Common myeloid progenitor, CD34-positive (primary cell): Measurements from ENCODE around the gene SCAP.

Experiments used
- CTCF ChIA-PET: fragments of 350-600 bp; sonication (Branson Sonifier 250); formaldehyde crosslinking; loops from one replicate; lab custom pipeline; 2021; ENCODE audit warnings: antibody characterized with exemption; lab: Charles Lee
- POLR2A ChIA-PET: fragments of 350-600 bp; sonication (Branson Sonifier 250); formaldehyde crosslinking; loops from one replicate; lab custom pipeline; 2021; ENCODE audit warnings: antibody characterized with exemption; lab: Charles Lee
- DNase-seq, 3 donors: peaks; one replicate each; pipeline versions ENCODE4 v3.0.0 to v3.0.0-alpha.2; 2013
- H3K27ac ChIP-seq, 2 experiments: 1 replicate in 1 of 2; 2 replicates in 1 of 2; pipeline ENCODE4 v1.7.0; 2013; ENCODE audit warnings: inconsistent platforms in 2 of 2, low read length in 2 of 2, mild to moderate bottlenecking in 2 of 2, low read depth in 1 of 2, moderate library complexity in 1 of 2; ENCODE audit not compliant: severe bottlenecking in 2 of 2, insufficient read depth in 1 of 2, poor library complexity in 1 of 2
- H3K27me3 ChIP-seq, 5 experiments: replicated peaks in 2 of 5; 1 replicate in 3 of 5; 2 replicates in 2 of 5; pipeline versions ENCODE4 v1.6.1 to v1.7.0; 2013; ENCODE audit warnings: low read length in 4 of 5, mild to moderate bottlenecking in 2 of 5, moderate library complexity in 2 of 5, inconsistent platforms in 1 of 5; ENCODE audit not compliant: insufficient read depth in 5 of 5, control insufficient read depth in 4 of 5
- H3K36me3 ChIP-seq, 4 experiments: 1 replicate in 2 of 4; 2 replicates in 2 of 4; pipeline versions ENCODE4 v1.6.1 to v1.7.0; 2013; ENCODE audit warnings: low read length in 3 of 4, control low read depth in 1 of 4, mild to moderate bottlenecking in 1 of 4; ENCODE audit not compliant: control insufficient read depth in 4 of 4, insufficient read depth in 4 of 4
- H3K4me1 ChIP-seq, 4 experiments: 1 replicate in 3 of 4; 2 replicates in 1 of 4; pipeline versions ENCODE4 v1.6.1 to v1.7.1; 2013; ENCODE audit warnings: low read length in 3 of 4, mild to moderate bottlenecking in 3 of 4, control low read depth in 1 of 4, inconsistent platforms in 1 of 4, moderate library complexity in 1 of 4; ENCODE audit not compliant: control insufficient read depth in 4 of 4, insufficient read depth in 4 of 4; ENCODE audit errors: control extremely low read depth in 1 of 4
- H3K4me3 ChIP-seq, 7 experiments: 1 replicate in 4 of 7; 2 replicates in 3 of 7; pipeline versions ENCODE4 v1.5.1 to v1.7.0; 2013; ENCODE audit warnings: mild to moderate bottlenecking in 7 of 7, low read length in 6 of 7, moderate library complexity in 6 of 7, inconsistent platforms in 2 of 7, low read depth in 2 of 7, control low read depth in 1 of 7; ENCODE audit not compliant: insufficient read depth in 4 of 7, control insufficient read depth in 1 of 7; ENCODE audit errors: extremely low read depth in 1 of 7
- H3K9me3 ChIP-seq, 5 experiments: 1 replicate in 4 of 5; 2 replicates in 1 of 5; pipeline versions ENCODE4 v1.6.1 to v1.7.1; 2013; ENCODE audit warnings: low read length in 4 of 5, mild to moderate bottlenecking in 2 of 5, inconsistent platforms in 1 of 5, low read depth in 1 of 5, moderate library complexity in 1 of 5; ENCODE audit not compliant: control insufficient read depth in 4 of 5, insufficient read depth in 2 of 5; ENCODE audit errors: control extremely low read depth in 1 of 5
- WGBS: methylation state at CpG from one replicate; pipeline ENCODE4 v1.1.5; 2013; ENCODE audit not compliant: insufficient coverage; 5-methylcytosine and 5-hydroxymethylcytosine counted together

The SCAP gene

GRCh38 chr3:47412453-47412756 lies 63.3 kb downstream of the SCAP start:
- Histone ChIP-seq H3K9me3 (no peaks in the 10 kb centered on the region), H3K27ac (no peak overlapping the region), H3K36me3 (peaks cover 6 to 93% (median 72%) of the 10 kb centered on the region in 4 experiments), H3K27me3 (no peaks in the 10 kb centered on the region), H3K4me1 (no peaks in the 10 kb centered on the region), H3K4me3 (no peak overlapping the region)
- WGBS, result 98% methylated on average over 5 of the region's 5 CpGs
- POLR2A ChIA-PET, result no interaction called here
- CTCF ChIA-PET, result interaction anchor here (2.4 to 2.9 kb wide), 2 partner anchors 9 to 10 kb away, joined by 9 to 11 read pairs; no protein-coding TSS in a partner anchor
- DNase-seq, result no peak

GRCh38 chr3:47411696-47412452 lies 63.9 kb downstream of the SCAP start:
- H3K4me3 ChIP-seq, result no peak overlapping the region
- peaks cover 6 to 93% (median 73%) of the 10 kb centered on the region in 4 experiments for H3K36me3 ChIP-seq
- no peaks in the 10 kb centered on the region for H3K9me3 ChIP-seq
- 90% methylated on average over 21 of the region's 24 CpGs for WGBS
- no peaks in the 10 kb centered on the region for H3K27me3 ChIP-seq
- CTCF ChIA-PET, result interaction anchor here (2.4 to 2.9 kb wide), 2 partner anchors 10 kb away, joined by 9 to 11 read pairs; no protein-coding TSS in a partner anchor
- POLR2A ChIA-PET, result no interaction called here
- H3K27ac ChIP-seq, result no peak overlapping the region
- no peak for DNase-seq
- peaks cover 0 to 2% (median 0%) of the 10 kb centered on the region in 4 experiments for H3K4me1 ChIP-seq

- no peak overlapping the region for H3K4me3 ChIP-seq
- WGBS, result 95% methylated on average over 19 of the region's 30 CpGs
- H3K27ac ChIP-seq, result no peak overlapping the region
- no peak for DNase-seq
- no peaks in the 10 kb centered on the region for H3K27me3 ChIP-seq
- H3K9me3 ChIP-seq, result no peaks in the 10 kb centered on the region
- H3K36me3 ChIP-seq, result peaks cover 6 to 95% (median 76%) of the 10 kb centered on the region in 4 experiments
- POLR2A ChIA-PET, result no interaction called here
- H3K4me1 ChIP-seq, result peaks cover 0 to 7% (median 0%) of the 10 kb centered on the region in 4 experiments
- CTCF ChIA-PET, result interaction anchor here (2.9 kb wide), 1 partner anchor 9 kb away, joined by 11 read pairs; no protein-coding TSS in a partner anchor
These were observed 64.7 kb downstream of the SCAP start for GRCh38 chr3:47410801-47411646.

GRCh38 chr3:47410417-47410720 lies 65.4 kb downstream of the SCAP start:
- Histone ChIP-seq H3K27me3 (no peaks in the 10 kb centered on the region), H3K4me1 (peaks cover 0 to 7% (median 0%) of the 10 kb centered on the region in 4 experiments), H3K4me3 (no peak overlapping the region), H3K27ac (no peak overlapping the region), H3K9me3 (no peaks in the 10 kb centered on the region), H3K36me3 (peaks cover 6 to 94% (median 75%) of the 10 kb centered on the region in 4 experiments)
- no peak for DNase-seq
- WGBS, result 58% methylated on average over 4 of the region's 10 CpGs
- ChIA-PET POLR2A (interaction anchor here (0.9 kb wide), 1 partner anchor 19 kb away, joined by 3 read pairs; no protein-coding TSS in a partner anchor), CTCF (interaction anchor here (0.9 kb wide), 1 partner anchor 11 kb away, joined by 3 read pairs; no protein-coding TSS in a partner anchor)

GRCh38 chr3:47409688-47410416 lies 65.9 kb downstream of the SCAP start:
- H3K4me1 ChIP-seq, result peaks cover 0 to 7% (median 0%) of the 10 kb centered on the region in 4 experiments
- no peaks in the 10 kb centered on the region for H3K9me3 ChIP-seq
- H3K4me3 ChIP-seq, result no peak overlapping the region
- no peaks in the 10 kb centered on the region for H3K27me3 ChIP-seq
- ChIA-PET CTCF (interaction anchor here (0.9 to 1.6 kb wide), 2 partner anchors 12 to 66 kb away, joined by 3 read pairs; partner anchors contain the start of gene SCAP), POLR2A (interaction anchor here (0.9 kb wide), 1 partner anchor 19 kb away, joined by 3 read pairs; no protein-coding TSS in a partner anchor)
- WGBS, result 94% methylated on average over 23 of the region's 26 CpGs
- peaks cover 6 to 93% (median 74%) of the 10 kb centered on the region in 4 experiments for H3K36me3 ChIP-seq
- no peak for DNase-seq
- H3K27ac ChIP-seq, result no peak overlapping the region

- POLR2A ChIA-PET, result no interaction called here
- no peak overlapping the region for H3K4me3 ChIP-seq
- peaks cover 0 to 7% (median 0%) of the 10 kb centered on the region in 4 experiments for H3K4me1 ChIP-seq
- 94% methylated on average over 15 of the region's 15 CpGs for WGBS
- peaks cover 6 to 93% (median 71%) of the 10 kb centered on the region in 4 experiments for H3K36me3 ChIP-seq
- H3K9me3 ChIP-seq, result no peaks in the 10 kb centered on the region
- CTCF ChIA-PET, result interaction anchor here (1.6 kb wide), 1 partner anchor 66 kb away, joined by 3 read pairs; the partner anchor contains the start of gene SCAP
- DNase-seq, result no peak
- H3K27ac ChIP-seq, result no peak overlapping the region
- H3K27me3 ChIP-seq, result no peaks in the 10 kb centered on the region
These were observed 66.5 kb downstream of the SCAP start for GRCh38 chr3:47409284-47409683.
